Right lung (tissue), 5 donors: ENCODE data around the gene ARHGAP42. TPM values are rescaled to one million over a fixed set of nuclear protein-coding genes. Genes with fewer than 3 reads are reported as not detected.

Source experiments
- DNase-seq, 2 donors: peaks; one replicate each; pipeline ENCODE4 v3.0.0-alpha.2; 2013
- polyA plus RNA-seq, 5 donors: library from polyadenylated mRNA; unstranded; fragments of 120-200 nt; gene quantifications; one replicate each; pipeline versions ENCODE4 v1.2.1 to v1.2.3, GENCODE V29; 2013; ENCODE audit warnings: inconsistent platforms in 1 of 5, low replicate concordance in 1 of 5; ENCODE audit not compliant: insufficient read length in 5 of 5, insufficient read depth in 1 of 5

ARHGAP42 gene
- polyA plus RNA-seq, 5 donors, result 22.8 to 46.6 (median 39.9) TPM

DNA sequence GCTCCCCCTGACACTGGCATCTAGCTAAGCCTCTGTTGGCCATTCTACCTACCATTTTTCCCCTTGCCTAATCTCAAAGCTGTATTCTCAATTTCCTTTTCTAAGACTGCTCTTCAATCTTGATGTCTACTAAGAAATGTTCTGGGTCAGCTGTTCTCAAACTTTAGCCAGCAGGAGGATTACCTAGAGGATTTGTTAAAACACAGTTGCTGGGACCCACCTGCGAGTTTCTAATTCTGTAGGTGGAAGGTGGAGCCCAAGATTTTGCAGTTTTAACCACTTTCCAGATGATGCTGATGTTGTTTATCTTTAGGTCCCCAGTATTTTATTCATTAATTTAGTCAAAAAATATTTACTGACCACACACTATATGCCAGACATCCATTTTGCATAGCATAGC lies 9.3 kb upstream of the ARHGAP42 start:
- no peak for DNase-seq

DNA sequence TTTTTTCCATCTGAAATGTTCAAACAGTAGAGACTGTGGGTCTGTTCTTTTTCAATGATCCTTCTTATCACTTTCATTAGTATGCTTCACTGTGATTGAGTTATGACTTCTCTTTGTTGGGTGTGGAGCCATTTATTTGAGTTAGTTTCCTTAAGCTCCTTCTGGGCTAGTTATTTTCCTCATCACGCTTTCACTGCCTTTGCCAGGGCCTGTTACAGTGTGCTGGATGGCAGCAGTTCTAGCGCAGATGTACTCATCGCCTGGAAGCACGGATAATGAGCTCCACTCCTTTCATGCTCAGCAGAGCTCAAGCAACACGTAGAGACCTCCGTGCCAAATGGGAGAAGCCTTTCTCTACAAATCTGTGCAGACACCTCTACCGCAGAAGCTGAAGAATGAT lies 7.0 kb upstream of the ARHGAP42 start:
- no peak for DNase-seq

DNA sequence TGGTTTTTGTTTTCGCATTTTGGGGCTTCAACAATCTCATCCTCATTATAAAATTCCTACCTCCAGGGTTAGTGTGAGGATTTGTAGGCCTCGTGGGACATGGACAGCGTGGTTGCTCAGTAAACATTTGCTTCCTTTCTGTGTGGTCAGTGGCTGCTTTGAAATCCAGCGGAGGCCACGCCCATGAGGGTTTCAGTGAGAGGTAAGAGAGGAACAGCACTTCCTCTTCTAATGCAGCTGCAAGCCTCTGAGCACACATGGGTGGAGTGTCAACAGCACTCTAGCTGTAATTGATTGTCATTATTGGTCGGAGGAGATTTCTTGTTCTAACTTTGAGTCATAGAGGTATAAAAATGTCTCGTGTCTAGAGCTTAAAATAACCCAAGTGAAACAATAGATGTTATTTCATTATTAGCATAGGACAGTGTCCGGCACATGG lies 6.0 kb upstream of the ARHGAP42 start:
- no peak for DNase-seq

DNA sequence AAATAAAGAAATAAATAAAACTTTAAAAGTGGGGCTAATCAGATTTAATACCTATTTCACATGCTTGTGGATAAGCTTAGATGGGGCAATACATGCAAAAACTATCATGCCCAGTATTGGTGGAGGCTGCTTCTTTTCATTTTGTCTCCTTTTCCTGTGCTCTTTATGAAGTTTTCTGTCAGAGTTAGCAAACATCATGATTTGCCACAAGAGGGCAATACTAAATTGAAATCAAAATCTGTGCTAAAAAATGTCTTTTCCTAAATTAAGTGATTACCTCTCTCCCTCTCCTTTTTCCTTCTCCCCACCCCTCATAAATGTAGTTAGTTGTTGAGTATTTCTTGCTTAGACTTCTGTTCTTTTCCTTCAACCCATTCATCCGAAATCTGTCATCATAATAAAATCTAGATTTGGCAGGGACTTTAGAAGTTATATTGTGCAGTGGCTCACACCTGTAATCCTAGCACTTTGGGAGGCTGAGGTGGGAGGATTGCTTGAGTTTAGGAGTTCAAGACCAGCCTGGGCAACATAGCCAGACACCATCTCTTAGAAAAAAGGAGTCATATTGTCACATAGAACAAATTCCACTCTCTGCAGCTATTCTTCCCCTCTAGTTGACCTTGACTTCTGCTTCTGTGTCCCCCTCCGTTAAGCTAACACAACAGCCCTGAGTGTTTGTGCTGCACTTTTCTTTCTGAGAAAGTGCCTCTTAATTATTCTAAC lies 4.7 kb upstream of the ARHGAP42 start:
- DNase-seq, result no peak

DNA sequence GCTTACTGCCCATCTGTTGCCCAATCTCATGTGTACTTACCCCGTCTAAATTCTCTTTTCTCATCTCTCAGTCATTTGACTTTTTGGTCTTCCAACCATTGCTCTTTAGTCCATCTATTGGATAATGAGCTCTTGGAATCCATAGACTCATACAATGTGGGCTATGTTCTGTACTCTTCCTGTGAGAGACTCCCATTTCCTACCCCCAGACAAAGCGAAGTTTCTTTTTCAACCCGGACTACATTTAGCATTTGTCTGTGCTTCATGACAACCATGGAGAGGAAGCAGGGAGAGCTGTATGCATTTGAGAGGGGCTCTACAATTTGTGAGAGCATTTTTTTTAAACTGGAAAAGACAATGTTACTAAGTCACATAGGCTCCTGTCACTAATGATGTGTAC lies 4.0 kb upstream of the ARHGAP42 start:
- DNase-seq, result no peak

DNA sequence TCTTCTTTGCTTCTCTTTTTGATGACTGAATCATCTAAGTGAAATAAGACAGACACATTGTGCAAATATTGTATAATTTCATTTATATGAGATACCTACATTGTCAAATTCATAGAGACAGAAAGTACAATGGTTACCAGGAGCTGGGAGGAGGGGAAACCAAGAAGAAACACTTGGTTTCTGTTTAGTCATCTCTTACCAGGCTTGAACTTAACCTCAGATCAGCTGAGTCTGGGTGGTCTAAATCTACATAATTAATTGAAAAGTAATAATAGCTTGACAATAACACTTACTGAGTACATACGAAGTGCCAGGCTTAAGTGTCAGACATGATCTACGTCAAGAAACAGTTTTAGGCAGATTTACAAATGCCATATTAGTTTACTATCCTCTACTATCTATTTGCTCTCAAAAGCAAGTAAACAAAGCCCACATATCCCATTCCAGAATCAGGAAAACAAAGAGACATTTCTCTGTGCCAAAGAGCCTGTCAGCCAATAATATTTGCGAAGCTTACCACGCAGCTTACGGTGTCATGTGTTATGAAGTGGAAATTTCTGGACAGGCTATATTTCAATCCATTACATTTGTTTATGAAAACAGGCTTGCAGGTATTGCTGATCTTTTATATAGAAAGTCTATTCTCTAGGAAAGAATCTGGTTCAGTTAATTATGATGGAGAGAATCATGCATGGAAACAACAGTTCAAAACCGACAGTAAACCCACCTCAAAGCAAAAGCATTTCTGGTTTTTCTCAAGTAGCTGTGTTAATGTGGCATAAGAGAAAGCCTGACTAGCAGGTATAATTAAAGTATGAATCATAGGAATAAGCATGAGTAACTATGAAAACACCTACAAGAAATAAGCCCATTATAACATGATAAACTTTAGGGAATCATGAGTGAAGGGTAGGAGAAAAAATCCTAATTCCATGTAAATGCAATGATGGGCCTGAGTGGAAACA lies 2.7 kb upstream of the ARHGAP42 start:
- no peak for DNase-seq

DNA sequence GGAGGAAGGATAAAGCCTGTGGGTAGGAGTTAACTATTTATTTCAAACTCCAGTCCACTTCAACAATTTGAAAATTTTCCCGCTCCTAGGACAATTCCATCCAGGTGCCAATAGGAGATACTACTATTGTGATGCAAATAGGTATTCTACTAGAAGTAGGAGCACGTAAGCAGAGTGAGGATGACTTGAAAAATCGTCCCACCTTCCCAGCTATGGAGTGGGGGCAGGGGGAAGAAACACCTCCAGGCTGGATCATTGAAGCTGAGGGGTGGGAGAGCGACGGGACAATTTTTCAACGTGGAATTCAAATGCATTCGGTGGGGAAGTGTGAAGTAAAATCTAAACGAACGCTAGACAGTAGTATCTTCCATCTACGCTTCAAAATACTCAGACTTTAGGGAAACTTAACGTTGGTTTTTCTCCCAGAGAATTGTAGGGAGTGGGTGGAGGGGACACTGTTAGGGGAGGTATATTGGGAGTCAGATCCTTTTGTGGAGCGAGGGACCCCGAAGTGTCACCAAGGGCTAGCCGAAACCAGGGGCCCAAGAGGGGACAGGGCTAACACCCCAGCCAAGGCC lies 523 bp upstream of the ARHGAP42 start:
- DNase-seq, result no peak

DNA sequence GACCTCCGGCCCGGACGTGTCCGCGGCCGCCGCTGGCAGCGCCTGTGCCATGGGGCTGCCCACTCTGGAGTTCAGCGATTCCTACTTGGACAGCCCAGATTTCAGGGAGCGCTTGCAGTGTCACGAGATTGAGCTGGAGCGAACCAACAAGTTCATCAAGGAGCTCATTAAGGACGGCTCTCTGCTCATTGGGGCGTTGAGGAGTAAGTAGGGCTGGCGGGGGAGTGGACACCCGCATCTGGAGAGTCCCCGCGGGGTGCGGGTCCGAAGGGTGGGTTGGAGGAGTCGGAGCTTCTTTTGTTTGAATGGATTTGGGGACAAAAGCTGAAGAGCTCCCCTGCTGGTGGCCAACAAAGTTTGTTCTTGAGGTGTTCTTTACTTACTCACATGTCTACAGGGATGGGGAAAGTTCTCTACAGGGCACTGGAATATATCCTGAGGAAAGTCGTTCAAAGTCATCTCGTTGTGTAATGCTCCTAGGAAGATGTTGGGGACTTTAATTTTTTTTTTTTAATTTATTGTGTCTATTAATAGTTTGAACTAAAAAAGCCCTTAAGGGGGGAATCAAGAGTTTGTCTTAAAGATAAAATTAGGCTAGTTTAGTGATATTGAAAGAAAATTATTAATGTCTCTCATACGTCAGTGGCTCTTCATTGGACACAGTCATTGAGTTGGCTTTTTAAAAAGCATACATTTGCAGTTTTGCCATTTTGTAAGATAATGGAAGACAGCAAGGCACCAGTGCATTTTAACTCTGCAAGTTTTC lies 725 bp downstream of the ARHGAP42 start:
- DNase-seq, result peak; percentile 62 to 72

DNA sequence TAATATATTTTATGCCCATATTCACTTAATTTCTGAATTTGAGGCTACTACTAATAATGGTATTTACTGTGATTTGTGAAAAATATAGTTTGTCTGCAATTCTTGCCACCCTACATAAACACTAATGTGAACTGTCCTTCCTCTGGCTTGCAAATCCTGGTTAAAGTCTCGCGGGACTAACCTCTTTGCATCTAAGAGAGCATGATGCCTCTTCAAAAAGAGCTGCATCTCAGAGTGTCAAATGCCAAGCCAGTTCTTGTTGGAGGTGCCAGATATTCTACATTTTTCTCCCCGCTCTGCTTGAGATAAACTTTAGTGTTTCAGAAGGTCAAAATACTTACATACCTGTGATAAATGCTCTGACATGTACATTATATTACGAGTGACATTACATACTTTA lies 2.1 kb downstream of the ARHGAP42 start:
- no peak for DNase-seq

DNA sequence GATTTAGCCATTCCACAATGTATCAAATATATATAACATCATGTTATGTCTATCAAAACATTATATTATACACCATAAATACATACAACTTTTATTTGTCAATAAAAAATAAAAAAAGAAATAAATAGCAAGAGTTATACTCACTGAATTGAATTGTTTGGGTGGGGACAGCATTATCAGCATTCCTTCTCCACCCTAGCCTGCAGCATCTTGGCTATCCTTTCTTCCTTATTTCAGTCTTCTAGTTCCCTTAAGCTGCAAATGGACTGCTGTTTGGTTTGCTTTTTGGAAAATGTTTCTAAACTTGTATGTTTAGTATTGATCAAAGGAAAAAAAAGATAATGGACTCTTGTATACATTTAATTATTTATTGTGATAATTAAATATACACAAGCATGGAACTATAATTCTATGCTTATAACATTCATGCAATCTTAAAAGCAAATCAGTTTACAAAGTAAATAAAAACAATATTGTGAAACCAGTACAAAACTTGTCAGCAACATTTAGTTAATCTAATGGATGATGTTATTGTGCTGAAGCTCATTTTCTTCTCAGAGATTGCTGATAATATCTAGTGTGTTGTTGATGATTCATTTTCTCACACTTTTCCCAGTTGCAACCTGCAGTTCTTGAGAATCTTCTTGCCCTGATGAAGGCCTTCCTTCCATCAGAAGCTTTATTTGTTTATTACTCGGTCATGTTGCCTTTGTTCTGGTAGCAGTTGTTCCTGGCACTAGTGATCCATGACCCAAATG lies 5.0 kb downstream of the ARHGAP42 start:
- DNase-seq, result no peak

DNA sequence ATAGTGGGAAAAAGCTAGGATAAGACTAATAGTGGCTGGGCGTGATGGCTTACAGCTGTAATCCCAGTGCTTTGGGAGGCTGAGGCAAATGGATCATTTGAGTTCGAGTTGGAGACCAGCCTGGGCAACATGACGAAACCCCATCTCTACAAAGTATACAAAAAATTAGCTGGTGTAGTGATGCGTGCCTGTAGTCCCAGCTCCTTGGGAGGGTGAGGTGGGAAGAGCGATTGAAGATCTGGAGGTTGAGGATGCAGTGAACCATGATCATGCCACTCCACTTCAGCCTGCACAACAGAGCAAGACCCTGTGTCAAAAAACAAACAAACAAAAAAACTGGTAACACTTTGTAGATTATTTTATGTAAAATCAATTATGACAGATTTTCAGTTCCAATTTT lies 8.8 kb downstream of the ARHGAP42 start:
- DNase-seq, result no peak

DNA sequence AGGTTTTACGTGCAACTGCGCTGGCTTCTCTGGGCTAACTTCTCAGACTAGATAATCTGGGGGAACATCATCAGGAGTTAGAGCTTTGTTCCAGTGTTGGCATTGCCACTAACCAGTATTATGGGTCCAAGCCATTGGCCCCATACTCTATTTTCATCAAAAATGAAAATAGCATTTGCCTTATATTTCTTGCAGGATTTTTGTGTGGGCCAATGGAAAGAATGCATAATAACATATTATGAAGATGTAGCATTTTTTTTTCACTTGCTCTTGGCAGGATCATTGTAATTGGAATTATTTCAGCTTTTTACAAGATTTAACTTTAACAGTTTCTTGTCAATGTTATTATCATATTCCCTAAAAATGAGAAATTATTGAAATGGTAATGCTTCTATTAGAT lies 16.1 kb downstream of the ARHGAP42 start:
- no peak for DNase-seq

DNA sequence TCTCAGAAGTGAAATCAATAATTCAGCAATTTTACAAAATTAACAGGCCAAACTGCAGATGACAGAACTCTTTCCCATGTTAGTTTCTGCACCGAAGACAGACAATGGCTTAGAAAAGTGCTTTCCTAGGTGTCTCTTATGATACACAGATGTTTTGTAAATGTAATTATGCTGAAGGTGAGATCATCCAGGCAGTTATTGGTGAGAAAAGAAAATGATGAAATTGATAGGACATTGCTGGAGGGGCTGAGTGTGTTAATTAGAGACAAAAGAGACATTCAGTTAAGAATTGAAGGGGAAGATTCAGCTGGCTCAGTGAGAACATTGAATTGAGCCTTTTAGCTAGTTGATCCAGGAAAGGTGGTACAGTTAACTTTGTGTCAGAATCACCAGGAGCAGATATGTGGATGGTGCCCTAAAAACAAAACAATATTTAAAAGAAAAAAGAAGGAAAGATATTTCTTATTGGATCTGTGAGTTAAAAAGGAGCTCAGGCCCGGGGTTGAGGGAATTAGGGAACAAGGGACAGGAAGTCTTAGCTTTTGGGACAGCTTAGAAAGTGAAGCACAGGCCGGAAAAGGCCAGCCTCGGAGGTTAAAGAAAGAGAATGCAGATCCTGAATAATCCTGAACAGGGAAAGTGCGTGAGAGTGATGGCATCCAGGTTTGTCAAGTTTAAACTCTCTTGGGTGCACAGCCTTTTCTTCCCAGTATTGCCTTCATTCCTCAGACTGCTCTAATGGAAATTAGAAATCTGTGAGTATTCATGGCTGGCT lies 16.9 kb downstream of the ARHGAP42 start:
- DNase-seq, result no peak

DNA sequence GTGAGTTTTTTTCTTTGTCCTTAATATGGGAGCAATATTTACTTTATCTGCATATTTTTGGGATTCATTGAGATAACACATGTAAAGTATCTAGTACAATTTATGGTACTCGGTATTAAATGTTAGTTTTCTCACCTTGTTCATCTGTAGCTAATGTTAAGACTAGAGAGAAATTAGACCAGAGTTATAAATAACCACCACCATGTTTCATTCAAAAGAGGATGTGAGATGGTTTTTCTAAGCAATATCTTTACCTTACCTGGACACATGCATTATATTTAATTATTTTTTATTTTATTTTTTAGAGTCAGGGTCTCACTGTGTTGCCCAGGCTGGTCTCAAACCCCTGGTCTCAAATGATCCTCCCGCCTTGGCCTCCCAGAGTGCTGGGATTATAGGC lies 18.4 kb downstream of the ARHGAP42 start:
- DNase-seq, result no peak

DNA sequence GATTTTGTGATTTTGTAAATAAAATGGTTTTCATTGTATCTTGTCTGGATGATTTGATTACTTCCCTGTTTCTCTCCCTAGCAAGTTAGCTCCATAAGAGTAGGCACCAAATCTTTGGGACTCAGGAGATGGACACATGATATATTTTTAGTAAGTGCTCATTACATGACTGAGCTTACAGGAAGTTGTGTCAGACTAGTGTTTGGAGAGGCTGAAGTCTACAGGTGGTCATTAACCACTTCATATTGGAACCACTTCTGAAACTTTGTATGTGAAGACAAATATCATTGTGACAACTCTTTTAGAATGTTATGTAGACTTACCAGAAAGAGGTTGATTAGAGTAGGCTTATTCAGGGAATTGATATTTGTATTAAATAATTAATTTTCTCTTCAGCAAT lies 19.1 kb downstream of the ARHGAP42 start:
- DNase-seq, result no peak

DNA sequence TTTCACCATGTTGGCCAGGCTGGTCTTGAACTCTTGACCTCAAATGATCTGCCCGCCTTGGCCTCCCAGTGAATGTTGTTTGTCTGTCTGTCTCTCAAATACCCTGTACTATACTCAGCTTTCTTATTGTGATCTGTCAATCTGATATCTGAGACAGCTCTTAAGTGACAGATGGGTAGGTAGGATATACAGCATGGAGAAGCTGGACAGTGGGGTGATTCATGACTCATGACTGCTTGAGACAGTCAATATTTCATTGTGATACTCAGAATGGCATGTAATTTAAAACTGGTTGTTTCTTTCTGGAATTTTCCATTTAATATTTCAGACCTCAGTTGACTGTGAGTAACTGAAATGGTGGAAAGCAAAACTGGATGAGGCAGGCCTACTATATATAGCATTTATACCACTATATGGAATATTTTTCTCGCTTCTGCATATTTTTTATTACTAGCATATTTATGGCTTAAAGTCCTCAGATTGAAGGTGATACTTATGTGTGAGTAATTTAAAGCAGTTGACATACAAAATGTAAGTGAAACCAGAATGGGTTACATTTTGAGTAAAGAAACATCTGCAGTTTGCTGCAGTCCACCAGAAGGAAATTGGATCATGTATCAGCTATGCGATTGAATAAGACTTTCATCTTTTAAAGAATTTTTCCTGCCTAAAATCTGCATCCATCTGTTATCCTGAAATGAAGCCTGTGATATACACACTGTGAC lies 22.3 kb downstream of the ARHGAP42 start:
- DNase-seq, result no peak

DNA sequence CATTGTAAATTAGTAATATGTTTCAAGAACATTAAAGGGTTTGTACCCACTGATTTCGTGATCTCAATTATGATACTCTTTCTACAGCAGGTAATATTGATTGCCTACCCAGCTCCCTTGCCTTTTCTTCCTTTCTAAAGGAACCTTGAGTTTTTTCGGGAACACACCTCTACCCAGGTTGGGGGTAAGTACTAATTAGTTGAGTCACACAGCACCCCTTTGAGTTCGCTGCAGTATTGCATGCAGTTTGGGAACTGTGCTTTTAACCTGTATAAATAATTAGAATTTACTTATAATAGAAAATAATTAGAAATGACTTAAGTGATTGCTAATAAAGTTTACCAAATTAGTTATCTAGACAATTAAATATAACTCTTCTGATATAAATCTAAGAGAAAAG lies 24.9 kb downstream of the ARHGAP42 start:
- DNase-seq, result no peak

DNA sequence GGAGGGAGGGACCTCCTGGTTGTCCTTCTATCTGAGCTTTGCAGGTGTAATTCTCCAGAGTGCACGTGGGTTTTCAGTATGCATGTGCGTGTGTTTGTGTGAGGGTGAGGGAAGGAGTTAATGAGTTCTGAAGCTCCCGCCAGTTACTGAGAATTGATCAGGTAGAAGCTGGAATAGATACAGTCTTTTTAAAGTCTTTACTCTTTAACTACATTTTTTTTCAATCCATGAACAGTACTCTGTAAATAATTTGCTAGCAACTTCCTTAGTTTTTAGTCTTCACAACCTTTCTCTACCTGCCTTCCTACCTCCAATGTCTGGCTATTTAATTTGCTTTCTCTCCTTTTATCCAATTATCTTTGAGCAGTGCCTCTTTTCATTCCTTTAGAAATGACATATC lies 25.5 kb downstream of the ARHGAP42 start:
- DNase-seq, result no peak

DNA sequence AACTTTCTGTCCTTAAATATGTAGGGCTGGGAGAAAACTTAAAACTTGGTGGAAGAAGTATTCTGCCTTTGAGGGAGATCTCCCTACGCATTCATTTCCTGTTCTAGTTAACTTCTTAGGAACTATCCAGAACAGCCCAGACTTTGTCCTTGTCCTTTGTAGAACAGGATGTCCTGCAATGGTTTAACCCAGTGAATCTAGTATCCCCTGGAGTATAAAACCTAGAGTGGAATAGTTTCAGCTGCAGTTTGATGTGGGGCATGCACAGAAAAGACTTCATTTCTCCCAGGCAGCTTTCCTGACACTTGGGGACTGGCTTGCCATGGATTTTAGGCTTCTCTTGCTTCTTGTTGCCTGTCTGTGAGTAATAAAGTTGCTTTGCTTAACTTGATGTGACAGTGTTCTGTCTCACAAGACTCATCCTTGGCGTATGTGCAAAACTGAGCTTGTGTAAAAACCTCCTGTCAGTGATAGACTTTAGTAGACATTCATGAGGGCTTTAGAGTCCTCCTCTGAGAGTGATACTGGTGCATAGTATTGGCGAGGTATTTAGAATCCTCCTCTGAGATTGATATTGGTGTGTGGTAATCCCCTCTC lies 28.2 kb downstream of the ARHGAP42 start:
- no peak for DNase-seq
